Mucosa of descending colon (tissue), 3 donors: ENCODE data around the gene NOTCH3. TPM values are rescaled to one million over a fixed set of nuclear protein-coding genes. Genes with fewer than 3 reads are reported as not detected.

ENCODE experiments used
- ATAC-seq: fragments of 200-7000 bp; cut with Tn5 transposase; one replicate; pipeline ENCODE4 v1.9.1; 2020; ENCODE audit warnings: mild to moderate bottlenecking, moderate library complexity
- DNase-seq, 3 donors: peaks; one replicate each; pipeline ENCODE4 v3.0.0-alpha.2; 2020
- H3K36me3 ChIP-seq: fragments of 200-600 bp; one replicate; pipeline ENCODE4 v1.8.0; 2021; ENCODE audit warnings: low read depth, mild to moderate bottlenecking
- H3K4me1 ChIP-seq: fragments of 200-600 bp; one replicate; pipeline ENCODE4 v1.8.0; 2021; ENCODE audit warnings: low read depth, mild to moderate bottlenecking
- H3K4me3 ChIP-seq: fragments of 200-600 bp; one replicate; pipeline ENCODE4 v1.8.0; 2021; ENCODE audit warnings: mild to moderate bottlenecking
- H3K9me3 ChIP-seq: fragments of 200-600 bp; one replicate; pipeline ENCODE4 v1.8.0; 2021; ENCODE audit warnings: mild to moderate bottlenecking
- intact Hi-C, 2 donors: fragments of 100-400 bp; cut with DNase I in 1 of 2; cut with micrococcal nuclease in 1 of 2; formaldehyde crosslinking; loops; one replicate each; pipeline versions ENCODE4 v1.11.0 to v1.11.1; 2022; cut with DNase I, micrococcal nuclease
- total RNA-seq, 3 donors: library from RNA; stranded (reverse); fragmentation: NEBNext Ultra II Directional in 2 of 3; extraction: Animal tissue kit (Norgen Biotek cat#: 25700) in 2 of 3; gene quantifications; one replicate each; pipeline versions ENCODE4 v1.2.1 to v1.2.4, GENCODE V29; 2021 to 2023
- TF ChIP-seq, protein P1 (sequence below): fragments of 200-600 bp; IDR thresholded peaks from one replicate; pipeline ENCODE4 v1.8.0; 2022; ENCODE audit warnings: antibody characterized with exemption, mild to moderate bottlenecking
- donor health status: DM: no; HTN: no; CAD: no; lungs with moderate emphysema.
- donor health status: DM: no; HTN: no; CAD: no.
- donor health status: DM: no; HTN: yes; CAD: no.

Gene NOTCH3
- total RNA-seq, 3 donors from 2014 or later, result 3.8 to 13.3 (median 13.0) TPM

DNA sequence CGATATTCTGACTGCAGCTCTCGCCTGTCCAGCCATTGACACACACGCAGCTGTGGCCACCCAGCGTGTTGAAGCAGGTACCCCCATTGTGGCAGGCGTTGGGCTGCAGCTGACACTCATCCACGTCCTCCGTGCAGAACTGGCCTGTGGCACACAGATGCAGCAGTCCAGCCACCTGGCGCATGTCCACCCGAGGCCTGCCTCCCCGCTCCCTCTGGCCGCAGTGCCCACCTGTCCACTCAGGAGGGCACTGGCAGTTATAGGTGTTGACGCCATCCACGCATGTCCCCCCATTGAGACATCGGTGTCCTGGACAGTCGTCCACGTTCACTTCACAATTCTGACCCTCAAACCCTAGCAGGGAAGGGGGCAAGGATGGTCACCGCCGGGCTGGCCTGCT is 9.3 kb downstream of the NOTCH3 start:
- Histone ChIP-seq H3K4me3 (no peak overlapping the region), H3K4me1 (peaks cover 7% of the 10 kb centered on the region), H3K36me3 (no peaks in the 10 kb centered on the region), H3K9me3 (no peaks in the 10 kb centered on the region)
- ATAC-seq (no peak), DNase-seq (no peak)
- TF ChIP-seq, protein P1, sequence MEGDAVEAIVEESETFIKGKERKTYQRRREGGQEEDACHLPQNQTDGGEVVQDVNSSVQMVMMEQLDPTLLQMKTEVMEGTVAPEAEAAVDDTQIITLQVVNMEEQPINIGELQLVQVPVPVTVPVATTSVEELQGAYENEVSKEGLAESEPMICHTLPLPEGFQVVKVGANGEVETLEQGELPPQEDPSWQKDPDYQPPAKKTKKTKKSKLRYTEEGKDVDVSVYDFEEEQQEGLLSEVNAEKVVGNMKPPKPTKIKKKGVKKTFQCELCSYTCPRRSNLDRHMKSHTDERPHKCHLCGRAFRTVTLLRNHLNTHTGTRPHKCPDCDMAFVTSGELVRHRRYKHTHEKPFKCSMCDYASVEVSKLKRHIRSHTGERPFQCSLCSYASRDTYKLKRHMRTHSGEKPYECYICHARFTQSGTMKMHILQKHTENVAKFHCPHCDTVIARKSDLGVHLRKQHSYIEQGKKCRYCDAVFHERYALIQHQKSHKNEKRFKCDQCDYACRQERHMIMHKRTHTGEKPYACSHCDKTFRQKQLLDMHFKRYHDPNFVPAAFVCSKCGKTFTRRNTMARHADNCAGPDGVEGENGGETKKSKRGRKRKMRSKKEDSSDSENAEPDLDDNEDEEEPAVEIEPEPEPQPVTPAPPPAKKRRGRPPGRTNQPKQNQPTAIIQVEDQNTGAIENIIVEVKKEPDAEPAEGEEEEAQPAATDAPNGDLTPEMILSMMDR, result no peak
- intact Hi-C loops, result no loop called here

DNA sequence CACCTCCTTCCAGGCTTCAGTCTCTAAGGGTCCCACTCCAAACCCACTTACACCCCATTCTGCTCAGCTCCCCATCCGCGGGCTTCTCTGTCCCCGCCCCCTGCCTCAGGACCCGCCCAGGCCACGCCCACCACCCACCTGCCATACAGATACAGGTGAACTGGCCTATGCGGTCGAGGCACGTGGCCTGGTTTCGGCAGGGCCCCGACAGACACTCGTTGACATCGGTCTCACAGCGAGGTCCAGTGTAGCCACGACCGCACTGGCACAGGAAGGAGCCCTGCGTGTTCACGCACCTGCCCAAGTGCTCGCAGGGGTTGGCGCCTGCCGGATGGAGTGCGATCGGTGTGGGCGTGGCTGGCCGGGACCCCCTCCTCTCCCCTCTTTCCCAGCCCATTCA is 11.9 kb downstream of the NOTCH3 start:
- DNase-seq (no peak), ATAC-seq (no peak)
- TF ChIP-seq, protein P1, result no peak
- H3K4me3 ChIP-seq, result no peak overlapping the region
- no peaks in the 10 kb centered on the region for H3K9me3 ChIP-seq
- intact Hi-C loops, result no loop called here
- no peaks in the 10 kb centered on the region for H3K4me1 ChIP-seq
- H3K36me3 ChIP-seq, result no peaks in the 10 kb centered on the region

DNA sequence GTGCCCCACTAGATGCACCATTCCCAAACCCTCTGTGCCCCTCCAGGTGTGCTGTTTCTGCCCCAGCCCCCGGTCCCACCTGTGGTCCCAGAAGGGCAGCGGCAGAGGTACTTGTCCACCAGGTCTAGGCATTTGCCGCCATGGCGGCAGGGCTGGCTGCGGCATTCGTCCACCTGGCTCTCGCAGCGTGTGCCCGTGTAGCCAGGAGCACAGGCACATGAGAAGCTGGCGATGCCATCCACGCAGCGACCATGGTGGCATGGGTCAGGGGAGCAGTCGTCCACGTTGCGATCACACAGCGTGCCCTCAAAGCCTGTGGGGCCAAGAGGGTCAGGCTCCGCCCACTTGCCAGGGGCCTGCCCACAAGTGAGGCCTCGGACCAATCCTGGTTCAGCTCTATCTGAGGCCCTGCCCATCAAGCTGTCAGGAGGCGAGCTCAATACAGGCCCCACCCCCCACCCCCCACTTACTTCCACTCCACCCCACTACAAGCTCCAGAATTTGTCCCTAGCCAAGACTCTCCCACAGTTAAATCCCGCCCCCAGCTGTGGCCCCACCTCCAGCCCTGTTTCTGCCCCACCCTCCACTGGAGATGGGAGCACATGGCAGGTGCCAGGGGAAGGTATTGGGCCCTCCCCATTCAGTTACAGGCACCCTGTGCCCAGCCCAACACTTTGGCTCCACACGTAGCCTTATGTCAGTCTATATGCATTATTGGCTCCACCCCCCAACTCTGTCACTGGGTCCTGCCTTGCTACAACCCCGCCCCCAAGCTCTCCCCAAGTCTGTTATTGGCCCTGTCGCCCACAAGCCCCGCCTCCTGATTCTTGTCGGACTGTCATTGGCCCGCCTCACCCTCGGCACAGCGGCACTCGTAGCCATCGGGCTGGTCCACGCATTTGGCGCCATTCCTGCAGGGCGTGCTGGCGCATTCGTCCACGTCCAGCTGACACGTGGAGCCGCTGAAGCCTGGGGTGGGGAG is 13.5 kb downstream of the NOTCH3 start:
- TF ChIP-seq, protein P1, result no peak
- ATAC-seq, result peak; percentile 8
- H3K4me1 ChIP-seq, result no peaks in the 10 kb centered on the region
- no peaks in the 10 kb centered on the region for H3K9me3 ChIP-seq
- H3K4me3 ChIP-seq, result no peak overlapping the region
- H3K36me3 ChIP-seq, result no peaks in the 10 kb centered on the region
- intact Hi-C loops, result no loop called here
- no peak for DNase-seq

DNA sequence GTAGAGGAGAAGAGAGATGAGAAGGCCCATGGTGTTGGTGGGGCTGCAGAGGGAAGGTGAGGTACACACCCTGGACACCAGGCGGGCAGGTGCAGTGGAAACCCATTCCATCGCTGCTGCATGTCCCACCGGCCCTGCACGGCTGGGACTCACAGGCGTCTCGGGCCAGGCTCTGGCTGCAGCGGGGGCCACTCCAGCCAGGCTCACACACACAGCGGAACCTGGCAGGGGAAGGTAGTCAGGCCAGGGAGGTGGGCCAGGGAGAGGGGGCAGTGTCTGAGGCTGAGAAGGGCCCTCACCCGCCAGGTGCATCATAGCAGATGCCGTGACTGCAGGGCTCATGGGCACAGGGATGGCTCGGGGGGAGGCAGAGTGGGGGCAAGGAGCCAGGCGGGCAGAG is 15.6 kb downstream of the NOTCH3 start:
- DNase-seq (no peak), ATAC-seq (no peak)
- Histone ChIP-seq H3K36me3 (no peaks in the 10 kb centered on the region), H3K4me3 (no peak overlapping the region), H3K4me1 (peaks cover 3% of the 10 kb centered on the region), H3K9me3 (no peaks in the 10 kb centered on the region)
- intact Hi-C loops, result no loop called here
- TF ChIP-seq, protein P1, result no peak

DNA sequence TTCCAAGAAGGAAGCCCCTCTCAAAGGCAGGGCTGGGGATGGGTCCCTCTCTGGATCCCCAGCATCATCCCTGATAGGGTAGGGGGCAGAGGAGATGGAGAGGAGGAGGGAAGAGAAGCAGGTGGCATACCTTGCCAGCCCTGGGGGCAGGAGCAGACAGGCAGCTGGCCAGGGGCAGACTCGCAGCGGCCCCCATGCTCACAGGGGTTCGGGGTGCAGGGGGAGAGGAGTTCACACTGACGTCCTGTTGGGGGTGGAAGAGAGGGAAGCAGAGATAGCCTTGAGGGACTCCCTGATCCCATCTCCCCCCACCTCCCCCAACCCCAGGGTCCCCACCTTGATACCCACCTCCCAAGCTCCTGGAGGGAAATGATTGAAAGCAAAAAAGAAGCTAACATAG is 16.0 kb downstream of the NOTCH3 start:
- H3K36me3 ChIP-seq, result no peaks in the 10 kb centered on the region
- TF ChIP-seq, protein P1, result no peak
- H3K9me3 ChIP-seq, result no peaks in the 10 kb centered on the region
- no peak for DNase-seq
- H3K4me3 ChIP-seq, result no peak overlapping the region
- H3K4me1 ChIP-seq, result peaks cover 3% of the 10 kb centered on the region
- intact Hi-C loops, result no loop called here
- ATAC-seq, result no peak
